Lower lobe of right lung (tissue), 2 donors: ENCODE data around the gene TNFRSF8. TPM values are rescaled to one million over a fixed set of nuclear protein-coding genes. Genes with fewer than 3 reads are reported as not detected.

Experiments used
- ATAC-seq, 2 donors: fragments of 200-7000 bp; cut with Tn5 transposase; one replicate each; pipeline ENCODE4 v1.9.1; 2020 to 2022; ENCODE audit warnings: mild to moderate bottlenecking in 2 of 2, moderate library complexity in 2 of 2
- DNase-seq: peaks from one replicate; pipeline ENCODE4 v3.0.0-alpha.2; 2020
- H3K27ac ChIP-seq: fragments of 200-600 bp; one replicate; pipeline ENCODE4 v1.8.0; 2022
- H3K27me3 ChIP-seq: fragments of 200-600 bp; one replicate; pipeline ENCODE4 v1.8.0; 2022; ENCODE audit warnings: low read depth
- H3K36me3 ChIP-seq: fragments of 200-600 bp; one replicate; pipeline ENCODE4 v1.8.0; 2022; ENCODE audit warnings: mild to moderate bottlenecking
- H3K4me1 ChIP-seq: fragments of 200-600 bp; one replicate; pipeline ENCODE4 v1.8.0; 2022
- H3K4me3 ChIP-seq: fragments of 200-600 bp; one replicate; pipeline ENCODE4 v1.8.0; 2022; ENCODE audit warnings: mild to moderate bottlenecking
- H3K9me3 ChIP-seq: fragments of 200-600 bp; one replicate; pipeline ENCODE4 v1.8.0; 2022
- intact Hi-C: fragments of 100-400 bp; cut with DNase I; formaldehyde crosslinking; loops from one replicate; pipeline ENCODE4 v1.11.0; 2022
- total RNA-seq: library from RNA; stranded (reverse); fragmentation: NEBNext Ultra II Directional; extraction: Animal tissue kit (Norgen Biotek cat#: 25700); gene quantifications from one replicate; pipeline ENCODE4 v1.2.1, GENCODE V29; 2021
- TF ChIP-seq, protein P1 (sequence below): fragments of 200-600 bp; IDR thresholded peaks from one replicate; pipeline ENCODE4 v1.8.0; 2022; ENCODE audit warnings: antibody characterized with exemption, mild to moderate bottlenecking
- donor health status: DM: no; HTN: yes; CAD: no; lungs with severe emphysema.

TNFRSF8 gene
- total RNA-seq, 1 donor from 2014 or later, result 2.7 TPM

DNA sequence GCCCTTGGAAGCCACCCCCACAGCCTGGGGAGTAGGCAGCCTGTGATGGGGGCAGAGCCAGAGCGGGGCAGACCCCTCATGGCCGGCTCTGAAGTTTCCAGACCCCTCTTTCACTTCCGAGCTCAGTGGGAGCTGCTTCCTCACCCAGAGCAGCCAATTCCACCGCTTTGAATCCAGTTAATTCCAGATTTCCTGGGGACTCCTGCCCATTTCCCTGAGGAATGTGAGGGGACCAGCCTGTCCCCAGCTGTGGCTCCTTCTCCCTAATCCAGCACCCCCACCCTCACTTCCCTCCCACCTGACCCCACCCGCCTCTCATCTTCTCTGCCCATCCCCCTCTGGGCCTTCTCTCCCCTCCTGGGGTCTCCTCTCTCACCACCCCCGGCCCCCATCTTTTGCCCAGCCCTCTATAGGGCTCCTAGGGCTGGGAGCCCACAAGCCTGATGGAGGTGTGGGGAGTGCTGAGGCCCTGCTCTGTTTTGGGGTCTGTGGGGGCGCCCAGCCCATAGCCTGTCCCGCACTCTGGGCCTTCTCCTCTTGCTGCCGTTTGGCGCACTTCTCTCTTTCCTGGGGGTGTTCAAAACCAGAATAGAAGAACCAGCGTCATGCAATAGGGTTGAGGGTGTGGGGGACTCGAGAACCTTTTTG, 77.5 kb downstream of the TNFRSF8 start:
- Histone ChIP-seq H3K4me1 (peaks cover 52% of the 10 kb centered on the region), H3K27ac (no peak overlapping the region), H3K27me3 (no peaks in the 10 kb centered on the region), H3K4me3 (no peak overlapping the region), H3K36me3 (no peaks in the 10 kb centered on the region), H3K9me3 (no peaks in the 10 kb centered on the region)
- ATAC-seq, result no peak
- TF ChIP-seq, protein P1, sequence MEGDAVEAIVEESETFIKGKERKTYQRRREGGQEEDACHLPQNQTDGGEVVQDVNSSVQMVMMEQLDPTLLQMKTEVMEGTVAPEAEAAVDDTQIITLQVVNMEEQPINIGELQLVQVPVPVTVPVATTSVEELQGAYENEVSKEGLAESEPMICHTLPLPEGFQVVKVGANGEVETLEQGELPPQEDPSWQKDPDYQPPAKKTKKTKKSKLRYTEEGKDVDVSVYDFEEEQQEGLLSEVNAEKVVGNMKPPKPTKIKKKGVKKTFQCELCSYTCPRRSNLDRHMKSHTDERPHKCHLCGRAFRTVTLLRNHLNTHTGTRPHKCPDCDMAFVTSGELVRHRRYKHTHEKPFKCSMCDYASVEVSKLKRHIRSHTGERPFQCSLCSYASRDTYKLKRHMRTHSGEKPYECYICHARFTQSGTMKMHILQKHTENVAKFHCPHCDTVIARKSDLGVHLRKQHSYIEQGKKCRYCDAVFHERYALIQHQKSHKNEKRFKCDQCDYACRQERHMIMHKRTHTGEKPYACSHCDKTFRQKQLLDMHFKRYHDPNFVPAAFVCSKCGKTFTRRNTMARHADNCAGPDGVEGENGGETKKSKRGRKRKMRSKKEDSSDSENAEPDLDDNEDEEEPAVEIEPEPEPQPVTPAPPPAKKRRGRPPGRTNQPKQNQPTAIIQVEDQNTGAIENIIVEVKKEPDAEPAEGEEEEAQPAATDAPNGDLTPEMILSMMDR, result no peak
- intact Hi-C loops, result no loop called here
- peak; percentile 24 for DNase-seq

DNA sequence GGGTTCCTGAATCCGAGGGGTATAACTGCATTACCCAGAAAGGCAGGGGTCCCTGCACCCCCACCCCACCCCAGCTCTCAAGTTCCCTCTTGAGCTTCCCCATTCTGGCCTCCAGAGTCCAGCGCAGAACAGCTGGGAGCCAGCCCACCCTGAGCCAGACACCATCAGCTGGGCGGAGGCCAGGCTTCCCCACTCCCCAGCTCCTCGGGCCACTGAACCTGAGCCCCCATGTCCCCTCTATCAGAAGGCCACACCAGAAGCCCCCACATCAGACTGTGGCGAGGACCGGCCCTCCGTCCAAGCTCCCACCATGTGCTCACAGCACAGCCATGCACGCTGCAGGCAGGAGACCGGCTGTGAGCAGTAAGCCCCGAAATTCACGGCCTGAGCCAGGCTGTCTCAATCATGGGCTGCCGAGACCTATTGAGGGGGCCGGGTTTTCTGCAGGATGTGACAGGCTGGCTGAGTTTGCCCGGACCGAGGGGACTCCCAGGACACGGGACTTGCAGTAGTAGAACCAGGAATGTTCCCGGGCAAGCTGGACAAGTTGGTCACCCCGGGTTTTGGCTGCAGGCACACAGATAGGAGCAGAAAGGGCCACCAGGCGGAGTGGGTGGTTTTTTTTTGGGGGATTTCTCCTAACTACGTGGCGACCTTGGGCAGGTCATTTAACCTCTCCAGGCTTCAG, 78.2 kb downstream of the TNFRSF8 start:
- Histone ChIP-seq H3K4me1 (peaks cover 48% of the 10 kb centered on the region), H3K36me3 (no peaks in the 10 kb centered on the region), H3K4me3 (no peak overlapping the region), H3K27ac (no peak overlapping the region), H3K9me3 (no peaks in the 10 kb centered on the region), H3K27me3 (no peaks in the 10 kb centered on the region)
- DNase-seq (peak; percentile 45), ATAC-seq (no peak)
- intact Hi-C loops, result no loop called here
- TF ChIP-seq, protein P1, result no peak

DNA sequence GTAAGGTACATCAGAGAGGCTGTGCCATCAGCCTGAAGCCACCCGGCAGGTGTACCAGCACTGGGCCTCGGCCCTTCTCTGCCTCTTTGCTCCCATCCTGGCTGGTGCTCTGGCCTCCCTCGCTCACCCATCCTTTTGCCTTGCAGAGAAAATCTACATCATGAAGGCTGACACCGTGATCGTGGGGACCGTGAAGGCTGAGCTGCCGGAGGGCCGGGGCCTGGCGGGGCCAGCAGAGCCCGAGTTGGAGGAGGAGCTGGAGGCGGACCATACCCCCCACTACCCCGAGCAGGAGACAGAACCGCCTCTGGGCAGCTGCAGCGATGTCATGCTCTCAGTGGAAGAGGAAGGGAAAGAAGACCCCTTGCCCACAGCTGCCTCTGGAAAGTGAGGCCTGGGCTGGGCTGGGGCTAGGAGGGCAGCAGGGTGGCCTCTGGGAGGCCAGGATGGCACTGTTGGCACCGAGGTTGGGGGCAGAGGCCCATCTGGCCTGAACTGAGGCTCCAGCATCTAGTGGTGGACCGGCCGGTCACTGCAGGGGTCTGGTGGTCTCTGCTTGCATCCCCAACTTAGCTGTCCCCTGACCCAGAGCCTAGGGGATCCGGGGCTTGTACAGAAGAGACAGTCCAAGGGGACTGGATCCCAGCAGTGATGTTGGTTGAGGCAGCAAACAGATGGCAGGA, 79.2 kb downstream of the TNFRSF8 start:
- H3K36me3 ChIP-seq, result no peaks in the 10 kb centered on the region

DNA sequence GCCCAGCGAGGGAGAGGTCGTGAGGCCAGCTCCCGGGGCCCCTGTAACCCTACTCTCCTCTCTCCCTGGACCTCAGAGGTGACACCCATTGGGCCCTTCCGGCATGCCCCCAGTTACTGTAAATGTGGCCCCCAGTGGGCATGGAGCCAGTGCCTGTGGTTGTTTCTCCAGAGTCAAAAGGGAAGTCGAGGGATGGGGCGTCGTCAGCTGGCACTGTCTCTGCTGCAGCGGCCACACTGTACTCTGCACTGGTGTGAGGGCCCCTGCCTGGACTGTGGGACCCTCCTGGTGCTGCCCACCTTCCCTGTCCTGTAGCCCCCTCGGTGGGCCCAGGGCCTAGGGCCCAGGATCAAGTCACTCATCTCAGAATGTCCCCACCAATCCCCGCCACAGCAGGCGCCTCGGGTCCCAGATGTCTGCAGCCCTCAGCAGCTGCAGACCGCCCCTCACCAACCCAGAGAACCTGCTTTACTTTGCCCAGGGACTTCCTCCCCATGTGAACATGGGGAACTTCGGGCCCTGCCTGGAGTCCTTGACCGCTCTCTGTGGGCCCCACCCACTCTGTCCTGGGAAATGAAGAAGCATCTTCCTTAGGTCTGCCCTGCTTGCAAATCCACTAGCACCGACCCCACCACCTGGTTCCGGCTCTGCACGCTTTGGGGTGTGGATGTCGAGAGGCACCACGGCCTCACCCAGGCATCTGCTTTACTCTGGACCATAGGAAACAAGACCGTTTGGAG, 80.0 kb downstream of the TNFRSF8 start:
- intact Hi-C loops, result no loop called here
- Histone ChIP-seq H3K27me3 (no peaks in the 10 kb centered on the region), H3K4me3 (no peak overlapping the region), H3K4me1 (peaks cover 62% of the 10 kb centered on the region), H3K9me3 (no peaks in the 10 kb centered on the region), H3K27ac (peak overlapping the region; percentile 80), H3K36me3 (no peaks in the 10 kb centered on the region)
- peak; percentile 57 to 66 for ATAC-seq
- peak; percentile 80 for DNase-seq
- TF ChIP-seq, protein P1, result no peak

More for the DNA sequence above, 79.2 kb downstream of the TNFRSF8 start:
- TF ChIP-seq, protein P1, result no peak
- ATAC-seq (no peak), DNase-seq (peak; percentile 43)
- intact Hi-C loops, result no loop called here
- H3K27me3 ChIP-seq, result no peaks in the 10 kb centered on the region
- H3K9me3 ChIP-seq, result no peaks in the 10 kb centered on the region
- H3K27ac ChIP-seq, result peak overlapping the region; percentile 80
- peaks cover 54% of the 10 kb centered on the region for H3K4me1 ChIP-seq
- no peak overlapping the region for H3K4me3 ChIP-seq

DNA sequence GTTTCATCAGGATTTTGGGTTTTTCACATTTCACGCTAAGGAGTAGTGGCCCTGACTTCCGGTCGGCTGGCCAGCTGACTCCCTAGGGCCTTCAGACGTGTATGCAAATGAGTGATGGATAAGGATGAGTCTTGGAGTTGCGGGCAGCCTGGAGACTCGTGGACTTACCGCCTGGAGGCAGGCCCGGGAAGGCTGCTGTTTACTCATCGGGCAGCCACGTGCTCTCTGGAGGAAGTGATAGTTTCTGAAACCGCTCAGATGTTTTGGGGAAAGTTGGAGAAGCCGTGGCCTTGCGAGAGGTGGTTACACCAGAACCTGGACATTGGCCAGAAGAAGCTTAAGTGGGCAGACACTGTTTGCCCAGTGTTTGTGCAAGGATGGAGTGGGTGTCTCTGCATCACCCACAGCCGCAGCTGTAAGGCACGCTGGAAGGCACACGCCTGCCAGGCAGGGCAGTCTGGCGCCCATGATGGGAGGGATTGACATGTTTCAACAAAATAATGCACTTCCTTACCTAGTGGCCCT, 80.6 kb downstream of the TNFRSF8 start:
- intact Hi-C loops, result no loop called here
- H3K36me3 ChIP-seq, result no peaks in the 10 kb centered on the region
- no peaks in the 10 kb centered on the region for H3K9me3 ChIP-seq
- peak overlapping the region; percentile 80 for H3K27ac ChIP-seq
- DNase-seq (peak; percentile 87), ATAC-seq (peak; percentile 83)
- H3K4me3 ChIP-seq, result no peak overlapping the region
- H3K27me3 ChIP-seq, result no peaks in the 10 kb centered on the region
- H3K4me1 ChIP-seq, result peaks cover 69% of the 10 kb centered on the region
- TF ChIP-seq, protein P1, result peak; percentile 12
